GM19351 (cell line): Measurements from ENCODE around the gene ELFN2.
"Not testable (repeated sequence)": the region's sequence is repeated elsewhere in the genome, so short reads cannot be mapped to it uniquely, and the experiment has no call there.

Source experiments
- ATAC-seq: cut with Tn5 transposase; IDR thresholded peaks from one replicate; pipeline ENCODE4 v1.9.1; 2021; ENCODE audit warnings: mild to moderate bottlenecking, moderate library complexity; ENCODE audit not compliant: unreplicated experiment

Gene ELFN2

GRCh38 chr22:37340331-37341262 is 86.7 kb downstream of the ELFN2 start:
- ATAC-seq: no peak

- no peak for ATAC-seq
These were observed 88.6 kb downstream of the ELFN2 start for GRCh38 chr22:37338539-37339246.

DNA sequence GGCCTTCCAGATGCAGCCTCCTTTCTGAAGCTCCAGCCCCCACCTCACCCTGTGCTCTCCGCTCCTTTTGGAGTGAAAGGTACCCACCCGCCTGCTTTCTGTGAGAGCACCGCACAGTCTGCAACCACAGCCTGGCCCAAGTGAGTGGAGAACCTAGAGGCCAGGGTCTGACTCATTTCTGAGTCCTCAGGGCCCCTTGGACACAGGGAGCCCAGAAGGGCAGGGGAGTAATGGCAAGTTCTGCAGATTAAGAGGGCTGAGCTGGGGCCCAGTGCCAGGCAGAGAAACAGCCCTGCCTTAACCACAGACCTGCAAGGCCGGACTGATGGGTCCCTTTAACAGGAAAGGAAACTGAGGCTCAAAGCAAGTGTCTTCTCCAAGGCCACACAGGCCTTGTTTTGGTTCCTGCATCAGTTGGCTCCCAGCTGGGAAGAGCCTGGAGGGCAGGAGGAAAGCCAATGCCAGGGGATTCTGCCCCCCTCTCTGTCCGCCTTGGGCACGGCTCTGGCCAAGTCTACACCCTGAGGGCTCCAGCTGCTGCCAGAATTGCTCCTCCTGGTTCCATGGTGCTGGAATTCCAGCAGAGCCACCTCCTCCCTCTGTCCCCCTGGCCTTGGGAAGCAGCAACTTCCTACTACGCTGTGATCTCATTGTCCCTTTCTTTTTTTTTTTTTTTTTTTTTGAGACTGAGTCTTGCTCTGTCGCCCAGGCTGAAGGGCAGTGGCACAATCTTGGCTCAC is 89.9 kb downstream of the ELFN2 start:
- ATAC-seq: no peak

DNA sequence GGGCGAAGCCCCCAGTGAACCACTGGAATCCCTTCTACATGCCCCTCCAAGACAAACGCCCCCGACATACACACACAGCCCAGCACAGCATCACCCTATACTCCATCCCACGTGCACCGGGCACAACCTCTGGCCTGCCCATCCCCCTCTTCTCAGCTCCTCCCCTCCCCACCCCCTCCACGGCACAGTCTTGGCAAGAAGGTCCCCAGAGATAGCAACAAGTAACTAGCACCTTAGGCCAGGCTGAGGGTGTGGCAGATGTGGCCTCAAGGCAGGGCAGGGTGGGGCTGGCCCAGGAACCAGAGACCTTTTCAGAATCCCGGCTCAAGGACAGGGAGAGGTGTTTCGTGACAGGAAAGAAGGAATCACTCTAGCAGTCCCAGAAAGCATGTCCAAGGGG is 90.7 kb downstream of the ELFN2 start:
- no peak for ATAC-seq

- ATAC-seq: no peak
These were observed 91.5 kb downstream of the ELFN2 start for GRCh38 chr22:37335806-37336199.

DNA sequence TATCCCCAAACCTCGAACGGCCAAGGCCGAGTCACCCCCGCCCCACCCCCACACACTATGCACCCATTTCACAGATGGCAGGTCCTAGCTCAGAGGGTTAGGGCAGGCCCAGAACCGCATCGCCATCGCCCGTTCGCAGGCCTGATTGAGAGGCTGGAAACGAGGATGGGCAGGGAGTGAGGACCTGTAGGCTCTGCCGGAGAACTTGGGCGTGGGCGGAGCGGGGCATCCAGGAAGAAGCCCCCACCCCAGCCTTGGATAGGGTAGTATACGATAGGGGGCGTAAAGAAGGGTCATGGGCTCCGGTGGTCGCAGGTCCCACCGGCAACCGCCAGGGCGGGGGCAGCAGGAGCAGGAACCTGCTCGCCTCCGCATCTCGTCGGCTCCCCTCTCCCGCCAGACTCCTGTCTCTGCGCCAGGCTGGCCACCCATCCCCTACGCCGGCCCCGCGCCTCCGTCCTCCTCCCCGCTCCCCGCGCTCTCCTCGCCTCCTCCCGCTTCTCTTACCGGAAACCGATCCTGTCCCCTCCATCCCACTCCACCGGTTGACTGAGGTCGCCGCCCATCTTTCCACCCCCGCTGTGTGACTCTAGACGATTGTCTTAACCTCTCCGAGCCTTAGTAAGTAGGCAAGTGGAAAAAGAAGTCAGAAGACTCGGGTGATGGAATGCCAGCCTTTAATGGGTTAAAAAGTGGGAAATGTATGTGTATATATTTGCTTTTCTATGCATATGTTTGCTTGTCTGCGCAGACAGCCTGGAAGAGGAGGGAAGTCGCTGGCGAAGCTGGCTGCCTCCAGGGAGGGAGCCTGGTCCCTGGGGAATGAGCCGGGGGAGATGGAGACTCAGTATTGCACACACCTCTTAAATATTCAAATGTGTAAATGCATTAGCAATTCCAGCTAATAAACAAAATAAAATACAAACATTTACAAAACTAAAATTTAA is 92.1 kb downstream of the ELFN2 start:
- ATAC-seq: no peak

GRCh38 chr22:37334461-37334858 is 92.8 kb downstream of the ELFN2 start:
- no peak for ATAC-seq

DNA sequence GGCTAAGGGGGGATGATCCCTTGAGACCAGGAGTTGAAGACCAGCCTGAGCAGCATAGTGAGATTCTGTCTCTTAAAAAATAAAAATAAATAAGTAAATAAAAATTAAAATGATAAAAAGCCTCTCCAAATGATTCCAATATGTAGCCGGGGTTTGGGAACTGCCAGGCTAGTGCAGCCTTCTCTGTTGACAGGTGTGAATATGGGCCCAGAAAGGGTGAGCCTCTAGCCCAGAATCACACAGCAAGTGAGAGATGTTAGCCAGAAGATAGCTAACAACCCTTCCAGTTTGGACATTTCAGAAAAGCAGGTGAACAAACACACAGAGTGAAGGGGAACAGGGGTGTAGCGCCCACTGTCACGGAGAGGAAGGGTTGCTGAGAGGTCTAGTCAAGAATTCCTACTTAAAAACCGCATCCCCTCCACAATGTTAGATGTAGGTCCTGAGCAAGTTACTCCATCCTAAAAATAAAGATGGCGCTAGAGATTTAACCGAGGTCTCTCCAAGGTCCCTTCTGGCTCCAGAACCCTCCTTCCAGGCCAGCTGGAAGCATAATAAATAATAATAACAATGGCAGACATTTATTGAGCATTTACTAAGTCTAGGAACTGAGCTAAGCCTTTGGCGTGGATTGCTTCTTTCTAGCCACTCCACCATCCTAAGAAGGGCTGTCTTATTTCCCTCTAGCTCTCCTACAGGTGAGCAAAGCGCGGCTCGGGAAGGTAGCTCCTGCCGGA is 93.4 kb downstream of the ELFN2 start:
- ATAC-seq: no peak

DNA sequence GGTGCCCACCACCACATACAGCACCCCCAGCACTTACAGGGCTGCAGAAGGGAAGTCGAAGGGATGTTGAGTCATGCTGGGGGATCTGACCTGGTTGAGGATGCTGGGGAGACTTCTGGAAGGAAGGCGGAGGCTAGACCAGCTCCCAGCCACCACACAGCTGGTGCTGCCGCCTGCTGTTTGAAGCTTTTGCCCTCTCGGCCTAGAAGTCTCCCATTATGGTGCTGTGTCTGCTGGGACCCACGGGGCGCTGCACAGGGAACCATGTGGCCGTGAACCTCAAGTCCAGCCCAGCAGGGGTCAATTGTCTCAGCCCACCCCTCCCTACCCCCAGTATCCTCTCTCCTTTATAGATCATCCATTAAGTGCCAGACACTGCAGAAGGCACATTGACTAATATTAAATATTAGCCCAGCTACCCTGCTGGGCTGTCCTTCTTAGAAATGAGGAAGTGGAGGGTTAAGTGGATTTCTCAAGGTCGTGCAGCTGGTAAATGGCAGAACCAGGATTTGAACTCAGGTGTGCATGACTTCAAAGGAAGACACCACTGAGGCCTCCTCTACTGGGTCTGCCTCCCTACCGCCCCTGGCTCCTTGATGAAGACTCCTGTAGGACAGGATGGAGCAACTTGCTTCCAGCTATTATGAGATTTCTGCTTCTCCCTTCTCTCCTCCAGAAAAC is 95.3 kb downstream of the ELFN2 start:
- no peak for ATAC-seq

DNA sequence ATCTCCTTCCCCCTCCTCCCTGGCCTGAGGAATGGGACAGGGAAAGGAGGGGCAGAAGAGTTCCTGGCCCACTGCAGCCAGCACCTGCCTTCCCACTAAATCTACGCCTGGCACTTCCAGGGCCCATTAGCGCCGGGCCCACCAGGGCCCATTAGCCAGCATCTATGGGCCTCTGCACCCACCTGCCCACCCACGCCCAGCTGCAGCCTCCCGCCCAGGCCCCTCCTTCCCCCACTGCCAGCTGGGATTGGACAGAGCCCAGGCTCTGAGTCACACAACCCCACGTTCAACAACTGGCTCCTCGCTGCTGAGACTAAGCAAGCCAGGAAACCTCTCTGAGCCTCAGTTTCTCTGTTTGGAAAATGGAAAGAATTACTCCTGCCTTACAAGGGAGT is 96.2 kb downstream of the ELFN2 start:
- no peak for ATAC-seq

DNA sequence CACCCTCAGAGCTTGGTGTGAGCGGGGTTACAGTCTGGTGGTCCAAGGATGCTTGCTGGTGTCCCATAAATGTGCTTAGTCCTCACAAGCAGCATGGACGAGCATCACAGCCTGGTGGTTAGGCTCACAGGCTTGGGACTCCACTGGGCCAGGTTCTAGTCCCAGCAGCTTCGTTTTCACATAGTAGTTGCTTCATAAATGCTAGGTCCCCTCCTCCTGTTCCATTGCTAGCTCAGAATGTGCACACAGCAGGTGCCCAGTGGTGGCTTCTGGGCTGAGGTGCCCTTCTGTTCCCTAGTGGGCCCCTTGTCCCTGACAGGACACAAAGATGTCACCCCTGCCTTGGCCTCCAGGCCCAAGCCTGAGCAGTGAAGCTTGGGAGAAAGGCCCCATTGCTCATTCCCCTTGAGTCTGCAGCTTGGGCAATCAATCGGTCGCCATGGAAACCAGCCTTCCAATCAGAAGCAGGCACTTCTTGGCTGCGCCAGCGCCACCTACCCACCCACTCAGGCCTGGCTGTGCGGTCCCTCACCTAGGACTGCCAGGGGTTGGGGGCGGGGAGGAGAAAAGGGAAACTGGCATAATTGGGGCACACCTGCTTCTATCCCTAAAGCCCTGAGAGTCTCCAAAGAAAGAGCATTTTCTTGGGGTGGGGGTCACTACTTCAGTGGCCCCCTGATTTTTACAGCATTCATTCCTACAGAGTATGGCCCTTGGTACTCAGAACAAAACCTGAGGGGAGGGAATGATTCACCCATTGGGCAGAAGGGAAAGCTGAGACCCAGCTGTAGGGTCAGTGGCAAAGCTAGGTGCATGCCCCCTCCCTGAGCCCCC is 96.9 kb downstream of the ELFN2 start:
- no peak for ATAC-seq

DNA sequence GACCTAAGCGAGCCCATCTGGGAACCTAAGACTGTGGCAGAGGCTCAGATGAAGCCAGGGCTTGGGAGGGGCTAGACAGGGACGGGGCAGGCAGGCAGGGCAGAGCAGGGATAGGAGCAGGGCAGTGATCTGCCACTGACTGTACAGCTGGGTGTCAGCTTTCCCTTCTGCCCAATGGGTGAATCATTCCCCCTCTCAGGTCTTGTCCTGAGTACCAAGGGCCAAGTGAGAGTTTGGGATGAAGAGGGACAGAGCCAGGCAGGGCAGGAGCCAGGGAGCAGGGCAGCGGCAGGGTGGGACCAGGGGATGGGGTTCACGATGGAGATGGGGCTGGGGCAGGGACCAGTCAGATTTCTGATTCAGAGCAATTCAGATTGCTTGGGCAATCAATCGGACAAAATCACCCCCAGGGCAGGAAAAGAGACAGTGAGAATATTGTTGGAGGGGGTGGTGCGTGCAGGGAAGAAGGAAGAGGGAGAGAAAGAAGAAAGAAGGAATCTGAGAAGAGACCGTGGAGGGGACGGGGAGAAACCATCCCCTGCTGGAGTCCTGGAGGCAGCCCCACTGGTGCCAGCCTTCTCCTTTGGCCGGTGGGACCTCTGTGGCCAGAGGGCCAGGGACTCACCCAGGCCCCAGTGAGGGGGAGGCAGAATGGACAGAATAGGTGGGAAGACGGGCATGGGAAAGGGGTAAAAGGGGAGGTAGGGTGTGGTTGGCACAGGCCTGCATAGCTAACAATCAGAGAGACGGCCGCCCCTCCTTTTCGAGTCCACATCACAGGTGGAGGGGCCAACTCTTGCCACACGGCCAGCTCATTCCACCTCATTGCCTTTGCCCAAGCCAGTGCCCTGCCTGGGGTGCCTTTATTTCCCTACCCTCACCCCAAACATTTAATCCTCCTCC is 97.8 kb downstream of the ELFN2 start:
- no peak for ATAC-seq

- not testable (repeated sequence) for ATAC-seq
These were observed 98.6 kb downstream of the ELFN2 start for GRCh38 chr22:37328538-37329237.

- ATAC-seq: no peak
These were observed 99.3 kb downstream of the ELFN2 start for GRCh38 chr22:37328017-37328416.

- no peak for ATAC-seq
These were observed 100.6 kb downstream of the ELFN2 start for GRCh38 chr22:37326726-37327125.

GRCh38 chr22:37325039-37325395 is 102.3 kb downstream of the ELFN2 start:
- ATAC-seq: no peak
